GM23248 (cell line): ENCODE results near the gene ADAMTS3. TPM values are rescaled to one million over a fixed set of nuclear protein-coding genes. Genes with fewer than 3 reads are reported as not detected.

Experiments used
- DNase-seq: peaks from one replicate; pipeline ENCODE4 v3.0.0-alpha.2; 2015
- H2AFZ ChIP-seq: fragments of 200-600 bp; sonication (generic); 2 replicates; pipeline ENCODE4 v1.6.1; 2016; ENCODE audit warnings: antibody characterized with exemption
- H3F3A ChIP-seq: fragments of 200-600 bp; sonication (generic); 2 replicates; pipeline ENCODE4 v1.6.1; 2016; ENCODE audit warnings: mild to moderate bottlenecking, antibody characterized with exemption, mixed run types; ENCODE audit not compliant: insufficient read depth
- H3K27ac ChIP-seq: fragments of 200-600 bp; sonication (generic); 2 replicates; pipeline ENCODE4 v1.5.1; 2016; ENCODE audit warnings: mild to moderate bottlenecking
- H3K27me3 ChIP-seq: fragments of 200-600 bp; sonication (generic); replicated peaks from 2 replicates; pipeline ENCODE4 v1.6.1; 2016; ENCODE audit warnings: mild to moderate bottlenecking; ENCODE audit not compliant: insufficient read depth
- H3K36me3 ChIP-seq: fragments of 200-600 bp; sonication (generic); 2 replicates; pipeline ENCODE4 v1.6.1; 2016; ENCODE audit warnings: low read depth, mild to moderate bottlenecking
- H3K4me1 ChIP-seq: fragments of 200-600 bp; sonication (generic); 2 replicates; pipeline ENCODE4 v1.6.1; 2016; ENCODE audit warnings: mild to moderate bottlenecking; ENCODE audit not compliant: insufficient read depth
- H3K4me2 ChIP-seq: fragments of 200-600 bp; sonication (generic); one replicate; pipeline ENCODE4 v1.6.1; 2016; ENCODE audit warnings: mild to moderate bottlenecking; ENCODE audit not compliant: unreplicated experiment
- H3K4me3 ChIP-seq: fragments of 200-600 bp; sonication (generic); 2 replicates; pipeline ENCODE4 v1.5.1; 2016; ENCODE audit warnings: mild to moderate bottlenecking
- H3K79me2 ChIP-seq: fragments of 200-600 bp; sonication (generic); 2 replicates; pipeline ENCODE4 v1.6.1; 2016; ENCODE audit warnings: mild to moderate bottlenecking; ENCODE audit not compliant: insufficient read depth
- H3K9ac ChIP-seq: fragments of 200-600 bp; sonication (generic); 2 replicates; pipeline ENCODE4 v1.6.1; 2016; ENCODE audit warnings: mild to moderate bottlenecking
- H3K9me2 ChIP-seq: fragments of 200-600 bp; sonication (generic); 2 replicates; pipeline ENCODE4 v1.6.1; 2016; ENCODE audit warnings: mixed run types, mild to moderate bottlenecking, moderate library complexity; ENCODE audit not compliant: insufficient read depth
- H3K9me3 ChIP-seq: fragments of 200-600 bp; sonication (generic); one replicate; pipeline ENCODE4 v1.6.1; 2017; ENCODE audit warnings: low read depth
- H4K20me1 ChIP-seq: fragments of 200-600 bp; sonication (generic); 2 replicates; pipeline ENCODE4 v1.6.0; 2016; ENCODE audit not compliant: insufficient read depth
- EZH2 ChIP-seq: fragments of 200-600 bp; sonication (generic); IDR thresholded peaks from 2 replicates; pipeline ENCODE4 v1.6.1; 2018; ENCODE audit warnings: antibody characterized with exemption, mild to moderate bottlenecking; ENCODE audit not compliant: insufficient read depth, poor library complexity, severe bottlenecking
- EZH2phosphoT487 ChIP-seq: fragments of 200-600 bp; sonication (generic); IDR thresholded peaks from 2 replicates; pipeline ENCODE4 v1.6.1; 2018; ENCODE audit warnings: antibody characterized with exemption, moderate library complexity, mild to moderate bottlenecking, low read depth; ENCODE audit not compliant: insufficient read depth
- WGBS, 2 experiments: methylation state at CpG; one replicate each; pipeline ENCODE4 v1.1.6; 2015 to 2017; ENCODE audit warnings: low lambda C conversion rate in 2 of 2, low coverage in 1 of 2; ENCODE audit errors: missing lambda C conversion rate in 2 of 2; 5-methylcytosine and 5-hydroxymethylcytosine counted together
- in situ Hi-C: fragments of 300-500 bp; cut with MboI; formaldehyde crosslinking; loops from 2 replicates; pipeline ENCODE4 v1.15.0; 2020
- polyA plus RNA-seq: library from polyadenylated mRNA; unstranded; fragments of >200 nt; fragmentation: Nextera tagmentation; extraction: Ambion mirVana; gene quantifications from 2 replicates; pipeline ENCODE4 v1.2.1, GENCODE V29; 2016
- total RNA-seq: library from RNA; depleted of rRNA; stranded (reverse); fragments of >200 nt; shearing (Covaris generic); gene quantifications from 2 replicates; pipeline ENCODE4 v1.2.3, GENCODE V29; 2014

The ADAMTS3 gene
- total and polyA plus RNA-seq, 2 experiments from 2014 or later: 0.20 to 0.43 TPM

DNA sequence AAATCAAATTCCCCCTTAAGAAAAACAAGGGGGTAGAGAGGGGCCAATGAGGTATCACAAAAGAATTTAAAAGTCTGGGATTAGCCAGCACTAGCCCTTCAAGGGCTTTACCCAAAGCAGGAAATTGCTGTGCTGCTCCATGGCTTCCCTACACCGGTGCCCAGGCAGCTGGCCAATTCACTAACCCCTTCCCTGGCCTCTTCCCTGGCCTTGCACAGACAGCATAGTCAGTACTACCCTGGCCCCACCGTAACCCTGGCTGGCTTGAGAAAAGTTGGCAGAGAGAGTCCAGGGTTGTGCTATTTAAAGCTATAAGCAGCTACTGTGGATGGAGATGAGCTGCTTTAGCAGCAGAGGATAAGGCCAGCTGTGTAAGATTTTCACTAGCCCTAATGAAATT, 43.1 kb downstream of the ADAMTS3 start:
- no peak overlapping the region for H3K9ac ChIP-seq

DNA sequence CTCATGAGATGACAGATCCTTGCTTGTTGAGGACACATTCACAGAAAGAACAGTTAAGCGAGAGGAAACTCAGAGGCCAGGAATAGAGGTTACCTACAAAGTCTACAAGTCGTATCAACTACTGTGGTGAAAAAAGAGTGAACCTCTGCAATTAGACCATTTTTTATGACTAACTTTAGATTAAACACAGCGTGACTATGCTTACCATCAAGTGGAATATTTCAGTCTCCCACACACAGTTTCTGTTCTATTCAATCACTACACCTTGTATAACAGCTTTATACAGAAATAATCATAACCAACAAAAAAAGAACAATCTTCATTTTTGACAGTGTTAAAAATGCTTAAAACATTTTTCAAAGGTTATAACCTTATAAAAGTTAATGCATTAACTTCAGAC, 46.6 kb downstream of the ADAMTS3 start:
- Histone ChIP-seq H3K79me2 (no peaks in the 10 kb centered on the region), H4K20me1 (no peaks in the 10 kb centered on the region), H3K4me2 (no peak overlapping the region), H3K27me3 (no peaks in the 10 kb centered on the region), H3K9me3 (no peaks in the 10 kb centered on the region), H3K9ac (no peak overlapping the region), H3K36me3 (no peaks in the 10 kb centered on the region), H3K9me2 (no peaks in the 10 kb centered on the region), H3K4me1 (no peaks in the 10 kb centered on the region), H2AFZ (no peak overlapping the region), H3K27ac (no peak overlapping the region), H3K4me3 (no peak overlapping the region), H3F3A (no peaks in the 10 kb centered on the region)
- no peak for DNase-seq
- 87 to 88% methylated on average over 3 of the region's 3 CpGs for WGBS, 2 experiments
- in situ Hi-C loops: no loop called here
- TF ChIP-seq EZH2phosphoT487 (no peak), EZH2 (no peak)

More for the DNA sequence above, 43.1 kb downstream of the ADAMTS3 start:
- no peaks in the 10 kb centered on the region for H3K9me3 ChIP-seq
- no peaks in the 10 kb centered on the region for H3K9me2 ChIP-seq
- TF ChIP-seq EZH2phosphoT487 (no peak), EZH2 (no peak)
- H3K4me1 ChIP-seq: no peaks in the 10 kb centered on the region
- H3K27ac ChIP-seq: no peak overlapping the region
- WGBS, 2 experiments: 8 to 21% methylated on average over 2 of the region's 2 CpGs
- no peaks in the 10 kb centered on the region for H3F3A ChIP-seq
- DNase-seq: peak; percentile 50
- H4K20me1 ChIP-seq: no peaks in the 10 kb centered on the region
- no peaks in the 10 kb centered on the region for H3K79me2 ChIP-seq
- H3K4me3 ChIP-seq: no peak overlapping the region
- H3K27me3 ChIP-seq: no peaks in the 10 kb centered on the region
- in situ Hi-C loops: no loop called here
- no peaks in the 10 kb centered on the region for H3K36me3 ChIP-seq
- H2AFZ ChIP-seq: no peak overlapping the region
- no peak overlapping the region for H3K4me2 ChIP-seq

DNA sequence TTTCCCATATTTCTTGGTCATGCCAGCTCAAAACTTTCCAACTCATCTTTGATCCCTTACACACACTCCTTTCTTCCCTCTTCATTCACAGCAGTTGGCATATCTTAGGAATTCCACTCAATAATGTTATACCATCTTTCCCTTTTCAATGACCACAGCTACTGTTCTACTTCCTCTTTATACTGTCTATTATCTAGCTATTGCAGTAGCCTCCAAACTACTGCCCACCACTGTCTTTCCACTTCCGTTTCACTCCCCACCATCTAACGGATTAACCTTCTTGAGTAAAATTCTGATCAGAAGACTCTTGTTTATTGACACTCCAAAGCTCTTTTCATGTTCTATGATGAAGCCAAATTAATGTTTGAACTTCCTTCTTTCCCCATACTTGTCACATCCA, 55.8 kb downstream of the ADAMTS3 start:
- Histone ChIP-seq H3K36me3 (no peaks in the 10 kb centered on the region), H3F3A (no peaks in the 10 kb centered on the region), H3K9me3 (no peaks in the 10 kb centered on the region), H3K27me3 (no peaks in the 10 kb centered on the region), H3K9me2 (no peaks in the 10 kb centered on the region), H3K79me2 (no peaks in the 10 kb centered on the region), H2AFZ (no peak overlapping the region), H3K9ac (no peak overlapping the region), H4K20me1 (no peaks in the 10 kb centered on the region), H3K27ac (no peak overlapping the region), H3K4me2 (no peak overlapping the region), H3K4me3 (no peak overlapping the region), H3K4me1 (no peaks in the 10 kb centered on the region)
- no peak for DNase-seq
- TF ChIP-seq EZH2phosphoT487: no peak
- no peak for TF ChIP-seq EZH2
- in situ Hi-C loops: no loop called here
- WGBS, 2 experiments: 78 to 84% methylated on average over 2 of the region's 2 CpGs

DNA sequence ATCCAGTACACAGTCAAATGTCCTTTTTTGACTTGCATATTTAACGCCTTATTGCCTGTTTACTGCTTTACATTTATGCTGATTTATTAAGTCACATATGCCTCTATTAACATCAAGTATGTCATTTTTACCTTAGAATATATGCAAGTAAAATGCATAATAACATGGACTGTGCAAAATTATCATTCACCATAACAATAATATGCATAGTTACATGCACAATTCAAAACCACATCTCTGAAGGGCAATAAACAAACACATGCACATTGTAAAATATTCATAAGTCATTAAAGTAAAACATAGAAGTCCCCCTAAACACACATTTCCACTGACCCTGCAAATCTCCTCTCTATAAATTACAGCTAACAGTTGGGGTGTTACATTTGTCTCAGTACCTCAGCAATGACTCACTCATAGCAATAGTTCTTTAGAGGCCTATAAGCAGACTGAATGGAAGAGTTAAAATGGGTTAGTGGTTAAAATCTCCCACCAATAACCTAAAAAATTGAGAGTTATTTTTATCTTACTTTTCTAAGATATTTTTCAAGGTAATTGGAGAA, 61.1 kb downstream of the ADAMTS3 start:
- Histone ChIP-seq H3K36me3 (no peaks in the 10 kb centered on the region), H3K79me2 (no peaks in the 10 kb centered on the region), H2AFZ (no peak overlapping the region), H3K4me3 (no peak overlapping the region), H3K4me2 (no peak overlapping the region), H3K9ac (no peak overlapping the region), H3K27ac (no peak overlapping the region), H3K4me1 (no peaks in the 10 kb centered on the region), H3F3A (no peaks in the 10 kb centered on the region), H3K27me3 (peaks cover 4% of the 10 kb centered on the region; the same call in 1 of the 2 replicates), H3K9me3 (no peaks in the 10 kb centered on the region), H3K9me2 (no peaks in the 10 kb centered on the region), H4K20me1 (no peaks in the 10 kb centered on the region)
- no peak for TF ChIP-seq EZH2
- TF ChIP-seq EZH2phosphoT487: no peak
- in situ Hi-C loops: loop anchor here (10.0 kb wide), 1 partner anchor 517 kb away; no protein-coding TSS in a partner anchor
- WGBS, 2 experiments: 85 to 88% methylated on average over 1 of the region's 1 CpG
- no peak for DNase-seq
